Mesothelial cell of epicardium (in vitro differentiated cells): ENCODE measurements around the gene NUTF2. TPM values are rescaled to one million over a fixed set of nuclear protein-coding genes. Genes with fewer than 3 reads are reported as not detected.

Experiments used
- DNase-seq, 2 experiments: peaks; one replicate each; pipeline ENCODE4 v3.0.0; 2021; ENCODE audit warnings: low spot score in 2 of 2; ENCODE audit not compliant: unreplicated experiment in 2 of 2
- H3K27ac Mint-ChIP-seq: 2 replicates; pipeline ENCODE4 v1.8.0; 2021; ENCODE audit warnings: mixed read lengths
- H3K27me3 Mint-ChIP-seq: 2 replicates; pipeline ENCODE4 v1.8.0; 2021; ENCODE audit warnings: low read depth, mixed read lengths
- H3K36me3 Mint-ChIP-seq: 2 replicates; pipeline ENCODE4 v1.8.0; 2021; ENCODE audit warnings: mixed read lengths
- H3K4me1 Mint-ChIP-seq: 2 replicates; pipeline ENCODE4 v1.8.0; 2021; ENCODE audit warnings: mixed read lengths
- H3K4me3 Mint-ChIP-seq: 2 replicates; pipeline ENCODE4 v1.8.0; 2021; ENCODE audit warnings: mild to moderate bottlenecking, moderate library complexity, mixed read lengths
- H3K9me3 Mint-ChIP-seq: 2 replicates; pipeline ENCODE4 v1.8.0; 2021; ENCODE audit warnings: mixed read lengths
- total RNA-seq: library from RNA; stranded (reverse); gene quantifications from 3 replicates; pipeline ENCODE4 v1.2.1, GENCODE V29; 2021
- TF ChIP-seq, protein P1 (sequence below): fragments of 200-600 bp; sonication (generic); IDR thresholded peaks from one replicate; pipeline ENCODE4 v1.5.0; 2021; ENCODE audit warnings: antibody characterized with exemption; ENCODE audit not compliant: unreplicated experiment

The NUTF2 gene
- total RNA-seq, 1 donor from 2014 or later, result 130 TPM

DNA sequence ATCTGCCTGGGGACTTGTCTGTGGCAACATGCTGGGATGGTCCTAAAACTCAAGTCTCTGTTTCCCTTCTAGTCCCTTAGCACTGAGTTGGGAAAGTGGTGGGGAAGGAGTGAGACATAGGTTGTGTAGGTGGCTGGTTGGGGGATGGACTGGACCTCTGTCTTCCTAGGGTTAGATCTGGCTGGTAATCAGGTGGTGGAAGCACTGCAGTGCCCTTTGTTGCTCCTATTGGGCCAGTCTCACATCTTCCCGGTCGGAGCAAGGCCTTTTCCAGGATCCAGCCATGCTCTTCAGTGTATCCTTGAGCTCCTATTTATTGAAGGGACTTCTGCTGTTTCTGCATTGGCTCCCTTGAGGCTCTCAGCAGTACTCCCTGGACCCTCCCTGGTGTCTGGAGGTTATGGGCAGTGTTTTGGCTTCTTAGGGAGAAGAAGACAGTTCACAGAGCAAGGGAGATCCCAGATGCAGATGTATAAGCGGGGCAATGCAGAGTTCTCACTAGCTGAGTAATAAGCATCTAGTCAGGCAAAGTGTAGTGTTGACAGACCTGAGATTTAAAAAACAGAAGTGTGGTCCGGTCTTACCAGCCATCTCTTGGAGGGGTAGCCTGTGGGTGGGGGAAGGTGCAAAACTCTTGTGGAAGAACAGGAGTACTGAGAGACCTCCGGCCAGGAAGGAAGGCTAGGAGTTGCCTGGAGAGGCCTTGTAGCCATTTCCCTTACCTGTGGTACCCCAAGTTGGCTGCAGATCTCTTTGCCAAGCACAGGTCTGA, 1.3 kb upstream of the NUTF2 start:
- Mint-ChIP-seq H3K4me1 (peaks cover 50% of the 10 kb centered on the region), H3K9me3 (no peaks in the 10 kb centered on the region)

DNA sequence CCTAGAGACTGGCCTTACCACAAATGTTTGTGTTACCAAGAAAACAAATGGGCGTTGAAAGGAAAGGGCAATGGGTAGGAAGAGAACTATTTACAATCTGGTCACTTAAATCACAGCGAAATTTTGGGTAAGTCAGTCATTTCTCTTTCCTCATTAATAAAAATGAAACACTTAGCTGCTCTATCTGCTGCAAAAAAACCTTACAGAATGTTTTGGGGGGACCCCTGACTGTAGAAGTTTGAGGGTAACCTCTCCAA, 742 bp upstream of the NUTF2 start:
- Mint-ChIP-seq H3K9me3 (no peaks in the 10 kb centered on the region), H3K4me1 (peaks cover 50% of the 10 kb centered on the region), H3K27ac (peak overlapping the region; percentile 97), H3K36me3 (peaks cover 3% of the 10 kb centered on the region), H3K27me3 (no peaks in the 10 kb centered on the region), H3K4me3 (peak overlapping the region; percentile 81)
- TF ChIP-seq, protein P1, sequence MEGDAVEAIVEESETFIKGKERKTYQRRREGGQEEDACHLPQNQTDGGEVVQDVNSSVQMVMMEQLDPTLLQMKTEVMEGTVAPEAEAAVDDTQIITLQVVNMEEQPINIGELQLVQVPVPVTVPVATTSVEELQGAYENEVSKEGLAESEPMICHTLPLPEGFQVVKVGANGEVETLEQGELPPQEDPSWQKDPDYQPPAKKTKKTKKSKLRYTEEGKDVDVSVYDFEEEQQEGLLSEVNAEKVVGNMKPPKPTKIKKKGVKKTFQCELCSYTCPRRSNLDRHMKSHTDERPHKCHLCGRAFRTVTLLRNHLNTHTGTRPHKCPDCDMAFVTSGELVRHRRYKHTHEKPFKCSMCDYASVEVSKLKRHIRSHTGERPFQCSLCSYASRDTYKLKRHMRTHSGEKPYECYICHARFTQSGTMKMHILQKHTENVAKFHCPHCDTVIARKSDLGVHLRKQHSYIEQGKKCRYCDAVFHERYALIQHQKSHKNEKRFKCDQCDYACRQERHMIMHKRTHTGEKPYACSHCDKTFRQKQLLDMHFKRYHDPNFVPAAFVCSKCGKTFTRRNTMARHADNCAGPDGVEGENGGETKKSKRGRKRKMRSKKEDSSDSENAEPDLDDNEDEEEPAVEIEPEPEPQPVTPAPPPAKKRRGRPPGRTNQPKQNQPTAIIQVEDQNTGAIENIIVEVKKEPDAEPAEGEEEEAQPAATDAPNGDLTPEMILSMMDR, result no peak
- no peak for DNase-seq

More for the DNA sequence above, 1.3 kb upstream of the NUTF2 start:
- no peaks in the 10 kb centered on the region for H3K27me3 Mint-ChIP-seq
- H3K4me3 Mint-ChIP-seq, result peak overlapping the region; percentile 81
- TF ChIP-seq, protein P1, result no peak
- H3K27ac Mint-ChIP-seq, result peak overlapping the region; percentile 97
- H3K36me3 Mint-ChIP-seq, result peaks cover 3% of the 10 kb centered on the region
- no peak for DNase-seq

DNA sequence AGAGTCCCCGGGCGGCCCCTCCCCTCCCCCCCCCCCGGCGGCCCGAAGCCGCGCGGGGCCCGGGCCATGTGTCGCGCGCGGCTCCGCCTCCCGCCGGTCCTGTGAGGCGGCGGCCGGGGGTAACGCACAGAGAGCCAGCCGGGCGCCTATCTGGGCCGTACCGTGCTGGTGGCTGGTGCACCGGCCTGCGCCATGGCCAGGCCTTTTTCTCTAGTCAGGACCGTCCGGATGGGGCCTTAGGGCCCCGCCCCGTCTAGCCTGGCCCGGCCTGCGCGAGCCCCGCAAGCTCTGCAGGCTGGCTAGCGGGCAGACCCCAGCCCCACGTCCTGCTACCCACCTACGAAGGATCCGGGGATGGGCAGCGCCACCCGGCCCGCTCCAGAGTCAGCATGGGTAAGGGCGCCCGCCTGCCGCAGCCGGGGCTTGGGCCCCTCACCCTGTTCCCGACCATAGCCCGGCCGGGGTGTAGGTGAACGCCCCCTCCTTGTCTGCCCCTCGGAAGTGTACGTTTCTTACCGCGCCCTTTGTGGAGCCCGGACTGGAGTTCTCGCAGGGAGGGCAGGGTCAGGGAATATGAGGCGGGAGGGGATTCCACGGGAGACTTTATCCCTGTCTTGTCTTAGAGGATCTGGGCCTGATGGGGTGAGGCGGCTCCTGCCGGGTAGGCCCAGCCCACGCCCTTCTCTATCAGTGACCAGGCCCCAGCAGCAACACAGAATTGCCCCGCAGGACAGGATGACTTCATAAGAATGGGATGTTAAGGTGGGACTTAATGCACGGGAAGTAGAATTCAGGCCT, 530 bp downstream of the NUTF2 start, which contains the start of gene CENPT:
Gene CENPT, minus strand, starts transcription at position 630 of the 798 bp plus-strand sequence. CDS start 13,834 bp downstream, outside the sequence.
- Mint-ChIP-seq H3K27me3 (no peaks in the 10 kb centered on the region), H3K9me3 (no peaks in the 10 kb centered on the region), H3K36me3 (peaks cover 3% of the 10 kb centered on the region), H3K27ac (peak within 1 kb of the TSS; percentile 98), H3K4me3 (peak within 1 kb of the TSS; percentile 81), H3K4me1 (peaks cover 44% of the 10 kb centered on the region)
- DNase-seq, result peak in 1 of 2 experiments; percentile 59
- TF ChIP-seq, protein P1, result no peak

DNA sequence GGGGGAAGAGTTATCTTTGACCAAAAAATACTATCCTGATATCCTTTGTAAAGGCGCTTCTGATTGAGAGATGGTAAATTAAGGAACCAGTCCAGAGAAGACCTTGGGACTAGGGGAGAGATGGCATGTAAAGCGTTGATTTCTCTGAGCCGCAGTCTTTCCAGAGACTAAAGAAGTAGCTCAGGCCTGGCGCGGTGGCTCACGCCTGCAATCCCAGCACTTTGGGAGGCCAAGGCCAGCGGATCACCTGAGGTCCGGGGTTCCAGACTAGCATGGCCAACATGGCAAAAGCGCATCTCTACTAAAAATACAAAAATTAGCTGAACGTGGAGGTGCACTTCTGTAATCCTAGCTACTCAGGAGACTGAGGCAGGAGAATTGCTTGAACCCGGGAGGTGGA, 1.4 kb downstream of the NUTF2 start:
- peak overlapping the region; percentile 98 for H3K27ac Mint-ChIP-seq
- peak overlapping the region; percentile 81 for H3K4me3 Mint-ChIP-seq
- TF ChIP-seq, protein P1, result no peak
- DNase-seq, result no peak
- H3K27me3 Mint-ChIP-seq, result no peaks in the 10 kb centered on the region
- peaks cover 40% of the 10 kb centered on the region for H3K4me1 Mint-ChIP-seq
- H3K9me3 Mint-ChIP-seq, result no peaks in the 10 kb centered on the region
- H3K36me3 Mint-ChIP-seq, result peaks cover 3% of the 10 kb centered on the region

DNA sequence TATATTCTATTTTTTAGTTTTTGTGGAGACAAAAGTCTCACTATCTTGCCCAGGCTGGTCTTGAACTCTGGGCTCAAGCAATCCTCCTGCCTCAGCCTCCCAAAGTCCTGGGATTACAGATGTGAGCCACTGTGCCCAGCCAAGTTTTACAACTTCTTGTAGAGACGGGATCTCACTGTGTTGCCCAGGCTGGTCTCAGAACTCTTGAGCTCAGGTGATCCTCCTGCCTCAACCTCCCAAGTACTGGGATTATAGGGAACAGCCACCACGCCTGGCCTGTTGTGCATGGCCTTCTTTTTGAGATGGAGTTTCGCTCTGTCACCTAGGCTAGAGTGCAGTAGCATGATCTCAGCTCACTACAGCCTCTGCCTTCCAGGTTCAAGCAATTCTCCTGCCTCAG, 6.9 kb downstream of the NUTF2 start:
- no peak for DNase-seq
- TF ChIP-seq, protein P1, result no peak
- peaks cover 6% of the 10 kb centered on the region for H3K36me3 Mint-ChIP-seq
- no peak overlapping the region for H3K4me3 Mint-ChIP-seq
- H3K27me3 Mint-ChIP-seq, result no peaks in the 10 kb centered on the region
- H3K4me1 Mint-ChIP-seq, result peaks cover 12% of the 10 kb centered on the region
- no peak overlapping the region for H3K27ac Mint-ChIP-seq
- no peaks in the 10 kb centered on the region for H3K9me3 Mint-ChIP-seq
